HG02852 (cell line): Measurements from ENCODE around the gene RUFY3.
"Not testable (repeated sequence)": the region's sequence is repeated elsewhere in the genome, so short reads cannot be mapped to it uniquely, and the experiment has no call there.

Experiments
- ATAC-seq: cut with Tn5 transposase; IDR thresholded peaks from one replicate; pipeline ENCODE4 v1.9.1; 2021; ENCODE audit warnings: mild to moderate bottlenecking, moderate library complexity; ENCODE audit not compliant: unreplicated experiment

The RUFY3 gene

GRCh38 chr4:70705183-70706043 is 16.4 kb upstream of the RUFY3 start:
- peak; percentile 59 for ATAC-seq

GRCh38 chr4:70706044-70706461 is 15.7 kb upstream of the RUFY3 start:
- no peak for ATAC-seq

GRCh38 chr4:70706516-70706915 is 15.2 kb upstream of the RUFY3 start:
- no peak for ATAC-seq

- ATAC-seq, result no peak
Observed at GRCh38 chr4:70709611-70710205, 12.1 kb upstream of the RUFY3 start.

- ATAC-seq, result no peak
Observed at GRCh38 chr4:70711599-70711998, 10.2 kb upstream of the RUFY3 start.

- ATAC-seq, result no peak
Observed at GRCh38 chr4:70712150-70712549, 9.6 kb upstream of the RUFY3 start.

- no peak for ATAC-seq
Observed at GRCh38 chr4:70712604-70713452, 8.9 kb upstream of the RUFY3 start.

GRCh38 chr4:70713453-70714078 is 8.2 kb upstream of the RUFY3 start:
- ATAC-seq, result peak; percentile 44

- peak; percentile 46 for ATAC-seq
Observed at GRCh38 chr4:70714079-70714887, 7.5 kb upstream of the RUFY3 start.

- no peak for ATAC-seq
Observed at GRCh38 chr4:70715097-70715496, 6.7 kb upstream of the RUFY3 start.

- no peak for ATAC-seq
Observed at GRCh38 chr4:70718811-70719604, 2.8 kb upstream of the RUFY3 start.

GRCh38 chr4:70722199-70722791 is 531 bp downstream of the RUFY3 start:
- ATAC-seq, result no peak

GRCh38 chr4:70724463-70724862 is 2.7 kb downstream of the RUFY3 start:
- no peak for ATAC-seq

- ATAC-seq, result no peak
Observed at GRCh38 chr4:70725633-70726032, 3.9 kb downstream of the RUFY3 start.

GRCh38 chr4:70726515-70726914 is 4.8 kb downstream of the RUFY3 start:
- ATAC-seq, result not testable (repeated sequence)

GRCh38 chr4:70728091-70728490 is 6.3 kb downstream of the RUFY3 start:
- no peak for ATAC-seq

GRCh38 chr4:70732878-70733277 is 11.1 kb downstream of the RUFY3 start:
- not testable (repeated sequence) for ATAC-seq

GRCh38 chr4:70734168-70734954 is 12.6 kb downstream of the RUFY3 start:
- ATAC-seq, result peak; percentile 93
